H1 (cell line): ENCODE results near the gene PRKAB2. TPM values are rescaled to one million over a fixed set of nuclear protein-coding genes. Genes with fewer than 3 reads are reported as not detected.

Source experiments
- CTCF ChIA-PET: fragments of 300-600 bp; sonication (Branson Sonifier 250); formaldehyde crosslinking; loops from one replicate; lab custom pipeline; 2021; ENCODE audit not compliant: partially characterized antibody; lab: Charles Lee
- POLR2A ChIA-PET: fragments of 300-600 bp; sonication (Branson Sonifier 250); formaldehyde crosslinking; loops from one replicate; lab custom pipeline; 2021; ENCODE audit warnings: inconsistent platforms; ENCODE audit not compliant: partially characterized antibody; lab: Charles Lee
- DNase-seq, 2 experiments: peaks; one replicate each; pipeline versions ENCODE4 v3.0.0 to v3.0.0-alpha.2; 2010 to 2022; ENCODE audit warnings: low spot score in 2 of 2, low read depth in 1 of 2, mixed read lengths in 1 of 2
- FAIRE-seq: peaks from 2 replicates; lab custom pipeline; 2011; peaks lifted over from hg19 to GRCh38; lab: Jason Lieb, UNC
- H2AFZ ChIP-seq: 2 replicates; pipeline ENCODE4 v1.8.1; 2012; ENCODE audit warnings: low read length, inconsistent platforms
- H2AK5ac ChIP-seq: 2 replicates; pipeline ENCODE4 v1.6.1; 2013; ENCODE audit warnings: low read depth, low read length
- H2BK120ac ChIP-seq: replicated peaks from 2 replicates; pipeline ENCODE3; 2013; ENCODE audit warnings: low read depth, low read length, inconsistent platforms
- H2BK12ac ChIP-seq: 2 replicates; pipeline ENCODE4 v1.6.1; 2013; ENCODE audit warnings: low read depth, low read length
- H2BK15ac ChIP-seq: 2 replicates; pipeline ENCODE4 v1.6.1; 2013; ENCODE audit warnings: low read length
- H2BK20ac ChIP-seq: 2 replicates; pipeline ENCODE4 v1.6.1; 2013; ENCODE audit warnings: low read length
- H2BK5ac ChIP-seq: 2 replicates; pipeline ENCODE4 v1.6.1; 2013; ENCODE audit warnings: low read depth, low read length
- H3K14ac ChIP-seq: 2 replicates; pipeline ENCODE4 v1.6.1; 2013; ENCODE audit warnings: inconsistent platforms; ENCODE audit not compliant: insufficient read length
- H3K18ac ChIP-seq: 2 replicates; pipeline ENCODE4 v1.6.1; 2013; ENCODE audit warnings: low read length; ENCODE audit errors: extremely low read depth
- H3K23ac ChIP-seq: 2 replicates; pipeline ENCODE4 v1.6.1; 2013; ENCODE audit warnings: inconsistent platforms; ENCODE audit not compliant: insufficient read length
- H3K23me2 ChIP-seq: 2 replicates; pipeline ENCODE4 v1.6.1; 2013; ENCODE audit warnings: low read depth, low read length
- H3K27ac ChIP-seq: 2 replicates; pipeline ENCODE4 v1.6.1; 2011; ENCODE audit warnings: low read depth, low read length, inconsistent platforms
- H3K27me3 ChIP-seq, 4 experiments: replicated peaks in 1 of 4; 1 replicate in 1 of 4; 2 replicates in 3 of 4; pipeline versions ENCODE4 v1.6.1 to v1.8.1; 2011 to 2013; ENCODE audit warnings: low read length in 3 of 4, mild to moderate bottlenecking in 3 of 4, inconsistent platforms in 2 of 4, mixed read lengths in 2 of 4, moderate library complexity in 1 of 4; ENCODE audit not compliant: control insufficient read depth in 3 of 4, insufficient read depth in 3 of 4; ENCODE audit errors: extremely low read depth in 1 of 4
- H3K36me3 ChIP-seq, 4 experiments: 2 replicates each; pipeline versions ENCODE4 v1.6.1 to v1.8.1; 2011 to 2013; ENCODE audit warnings: mild to moderate bottlenecking in 4 of 4, low read length in 3 of 4, moderate library complexity in 2 of 4, control low read depth in 1 of 4, inconsistent platforms in 1 of 4; ENCODE audit not compliant: insufficient read depth in 4 of 4, control insufficient read depth in 2 of 4
- H3K4ac ChIP-seq: replicated peaks from 2 replicates; pipeline ENCODE3; 2013; ENCODE audit warnings: low read length, low read depth, mixed read lengths, inconsistent platforms; ENCODE audit not compliant: insufficient read length
- H3K4me1 ChIP-seq, 4 experiments: replicated peaks in 1 of 4; 1 replicate in 1 of 4; 2 replicates in 3 of 4; pipeline versions ENCODE4 v1.6.1 to v1.8.1; 2011 to 2013; ENCODE audit warnings: low read length in 3 of 4, inconsistent platforms in 2 of 4, mixed read lengths in 1 of 4; ENCODE audit not compliant: insufficient read depth in 4 of 4, control insufficient read depth in 3 of 4
- H3K4me2 ChIP-seq, 2 experiments: 2 replicates each; pipeline versions ENCODE4 v1.6.1 to v1.8.1; 2011 to 2013; ENCODE audit warnings: low read depth in 2 of 2, low read length in 2 of 2, control low read depth in 1 of 2, inconsistent platforms in 1 of 2, mild to moderate bottlenecking in 1 of 2; ENCODE audit not compliant: insufficient read depth in 1 of 2
- H3K4me3 ChIP-seq, 4 experiments: fragments of 200-600, 300-600 bp in 1 of 4; sonication (generic), shearing (Covaris generic), sonication (Bioruptor Twin) in 1 of 4; 2 replicates each; pipeline versions ENCODE4 v1.5.1 to v1.8.1; 2011 to 2016; ENCODE audit warnings: low read length in 4 of 4, low read depth in 3 of 4, control low read depth in 2 of 4, inconsistent platforms in 2 of 4, mild to moderate bottlenecking in 2 of 4, mixed read lengths in 1 of 4, moderate library complexity in 1 of 4; ENCODE audit not compliant: insufficient read depth in 2 of 4; ENCODE audit errors: extremely low read depth in 1 of 4
- H3K56ac ChIP-seq: replicated peaks from 2 replicates; pipeline ENCODE3; 2013; ENCODE audit warnings: low read depth, mild to moderate bottlenecking, mixed read lengths, low read length, inconsistent platforms; ENCODE audit not compliant: insufficient read length
- H3K79me1 ChIP-seq: 2 replicates; pipeline ENCODE4 v1.6.1; 2013; ENCODE audit warnings: low read depth, low read length, control low read depth
- H3K79me2 ChIP-seq, 2 experiments: 2 replicates each; pipeline versions ENCODE4 v1.6.1 to v1.8.1; 2012 to 2013; ENCODE audit warnings: low read length in 2 of 2, mild to moderate bottlenecking in 2 of 2, inconsistent platforms in 1 of 2; ENCODE audit not compliant: insufficient read depth in 2 of 2, control insufficient read depth in 1 of 2
- H3K9ac ChIP-seq, 4 experiments: replicated peaks in 1 of 4; 1 replicate in 1 of 4; 2 replicates in 3 of 4; pipeline versions ENCODE4 v1.6.1 to v1.8.1; 2011 to 2013; ENCODE audit warnings: low read depth in 3 of 4, low read length in 3 of 4, control low read depth in 2 of 4, mild to moderate bottlenecking in 2 of 4, moderate library complexity in 2 of 4, inconsistent platforms in 1 of 4; ENCODE audit errors: extremely low read depth in 1 of 4
- H3K9me3 ChIP-seq, 2 experiments: 2 replicates each; pipeline versions ENCODE4 v1.6.1 to v1.8.1; 2012 to 2013; ENCODE audit warnings: mild to moderate bottlenecking in 2 of 2, moderate library complexity in 2 of 2, control low read depth in 1 of 2, inconsistent platforms in 1 of 2, low read depth in 1 of 2, low read length in 1 of 2, mixed read lengths in 1 of 2; ENCODE audit not compliant: insufficient read depth in 2 of 2
- H4K20me1 ChIP-seq, 2 experiments: replicated peaks in 1 of 2; 2 replicates each; pipeline versions ENCODE3 to v1.8.1; 2011 to 2013; ENCODE audit warnings: inconsistent platforms in 2 of 2, low read length in 2 of 2, mild to moderate bottlenecking in 1 of 2; ENCODE audit not compliant: insufficient read depth in 2 of 2, control insufficient read depth in 1 of 2
- H4K5ac ChIP-seq: 2 replicates; pipeline ENCODE4 v1.6.1; 2013; ENCODE audit warnings: low read length, low read depth, mixed read lengths, inconsistent platforms; ENCODE audit not compliant: insufficient read length
- H4K8ac ChIP-seq: 2 replicates; pipeline ENCODE4 v1.8.0; 2013; ENCODE audit warnings: mild to moderate bottlenecking, moderate library complexity, low read length, inconsistent platforms; ENCODE audit not compliant: insufficient read depth; ENCODE audit errors: extremely low read depth
- H4K91ac ChIP-seq: replicated peaks from 2 replicates; pipeline ENCODE3; 2013; ENCODE audit warnings: low read length, mixed read lengths, inconsistent platforms; ENCODE audit not compliant: insufficient read length
- CTBP2 ChIP-seq: IDR thresholded peaks from 2 replicates; pipeline ENCODE4 v1.7.0; 2011; ENCODE audit warnings: borderline replicate concordance, mild to moderate bottlenecking, moderate library complexity, mixed read lengths, low read length; ENCODE audit not compliant: insufficient read depth, insufficient read length
- GABPA ChIP-seq: IDR thresholded peaks from 2 replicates; pipeline ENCODE4 v1.6.1; 2011; ENCODE audit warnings: mild to moderate bottlenecking, low read length, moderate library complexity, borderline replicate concordance; ENCODE audit not compliant: insufficient read depth
- WGBS, 2 experiments: shearing (Covaris generic) in 1 of 2; methylation state at CpG; one replicate each; pipeline versions ENCODE4 v1.1.6 to v1.1.7; 2013 to 2015; ENCODE audit warnings: low lambda C conversion rate in 2 of 2, mixed read lengths in 2 of 2, inconsistent platforms in 1 of 2, low coverage in 1 of 2, missing lambda C conversion rate in 1 of 2; ENCODE audit not compliant: insufficient replicate concordance in 2 of 2, insufficient coverage in 1 of 2, insufficient read length in 1 of 2; ENCODE audit errors: extremely low coverage in 1 of 2, missing lambda C conversion rate in 1 of 2; 5-methylcytosine and 5-hydroxymethylcytosine counted together
- polyA plus RNA-seq, 7 experiments: library from polyadenylated mRNA; depleted of rRNA in 3 of 7; stranded (reverse) in 5 of 7; unstranded in 2 of 7; fragments of >200 nt in 5 of 7; fragments of 200-250 nt in 2 of 7; gene quantifications; 1 replicate in 5 of 7; 2 replicates in 1 of 7; 4 replicates in 1 of 7; pipeline versions ENCODE4 v1.2.1 to v1.2.3, GENCODE V29; 2011 to 2013; ENCODE audit warnings: missing spikeins in 2 of 7, mixed read lengths in 2 of 7
- total RNA-seq: library from RNA; stranded (reverse); fragmentation: NEBNext Ultra II Directional; extraction: Animal tissue kit (Norgen Biotek cat#: 25700); gene quantifications from 2 replicates; pipeline ENCODE4 v1.2.1, GENCODE V29; 2021

Gene PRKAB2
- total and polyA plus RNA-seq, 2 of the 8 experiments (the other 6 are each of a cell fraction or from before 2014, with no cell fraction given): 15.0 to 18.9 TPM

DNA sequence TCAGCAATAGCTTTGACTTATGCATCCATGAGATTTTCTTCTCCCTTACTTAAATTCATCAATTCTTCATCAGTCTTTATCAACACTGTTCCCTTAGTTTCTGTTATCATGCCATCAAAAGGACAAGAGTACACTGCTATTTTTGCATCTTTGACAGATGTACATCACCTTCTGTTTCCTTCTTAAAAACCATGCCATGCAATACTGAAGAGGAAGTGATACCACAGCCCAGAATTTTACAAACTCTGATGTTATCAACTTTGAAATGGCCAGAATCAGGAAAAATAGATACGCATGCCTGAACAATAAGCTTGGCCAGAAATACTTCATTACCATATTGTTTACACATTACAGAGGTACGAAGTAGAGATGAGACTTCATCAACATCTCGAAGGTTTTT lies 31.8 kb upstream of the PRKAB2 start:
- FAIRE-seq (no peak), DNase-seq (no peak)
- H3K23me2 ChIP-seq: no peaks in the 10 kb centered on the region
- TF ChIP-seq CTBP2 (no peak), GABPA (no peak)
- ChIA-PET POLR2A (no interaction called here), CTCF (interaction anchor here (1.5 kb wide), 1 partner anchor 23 kb away, joined by 3 read pairs; no protein-coding TSS in a partner anchor)
- H4K91ac ChIP-seq: no peak overlapping the region
- no peak overlapping the region for H3K4me3 ChIP-seq
- H4K8ac ChIP-seq: no peak overlapping the region
- 91% methylated on average over 3 of the region's 3 CpGs; no CpG with 5 or more reads in 1 of the 2 experiments for WGBS, 2 experiments
- no peaks in the 10 kb centered on the region for H3K27me3 ChIP-seq
- no peak overlapping the region for H3K4me2 ChIP-seq
- H3K23ac ChIP-seq: no peak overlapping the region
- no peaks in the 10 kb centered on the region for H4K20me1 ChIP-seq
- H2BK15ac ChIP-seq: no peak overlapping the region
- no peaks in the 10 kb centered on the region for H3K36me3 ChIP-seq
- H3K9ac ChIP-seq: no peak overlapping the region
- no peak overlapping the region for H3K4ac ChIP-seq
- no peaks in the 10 kb centered on the region for H3K9me3 ChIP-seq
- no peaks in the 10 kb centered on the region for H3K79me1 ChIP-seq
- H2BK120ac ChIP-seq: no peak overlapping the region
- H3K18ac ChIP-seq: no peak overlapping the region
- no peak overlapping the region for H3K56ac ChIP-seq
- no peak overlapping the region for H2BK12ac ChIP-seq
- no peak overlapping the region for H2AFZ ChIP-seq
- H3K79me2 ChIP-seq: no peaks in the 10 kb centered on the region
- no peak overlapping the region for H4K5ac ChIP-seq
- H3K27ac ChIP-seq: no peak overlapping the region
- H2BK20ac ChIP-seq: no peak overlapping the region
- no peak overlapping the region for H3K14ac ChIP-seq
- H2AK5ac ChIP-seq: no peak overlapping the region
- H2BK5ac ChIP-seq: no peak overlapping the region
- H3K4me1 ChIP-seq: no peaks in the 10 kb centered on the region
